T-cell (primary cell): ENCODE measurements around the gene HBP1. TPM values are rescaled to one million over a fixed set of nuclear protein-coding genes. Genes with fewer than 3 reads are reported as not detected.

Experiments
- ATAC-seq, 4 experiments: fragments of 200-7000 bp in 3 of 4; fragments of 150-1000 bp in 1 of 4; cut with Tn5 transposase; replicated peaks in 1 of 4; 1 replicate in 3 of 4; 2 replicates in 1 of 4; pipeline ENCODE4 v1.10.0; 2021; ENCODE audit warnings: moderate library complexity in 3 of 4, mild to moderate bottlenecking in 2 of 4, moderate number of reproducible peaks in 1 of 4
- CTCF ChIA-PET, 2 donors: fragments of 300-600 bp; sonication (Branson Sonifier 250); formaldehyde crosslinking; loops; one replicate each; lab custom pipeline; 2022; ENCODE audit warnings: antibody characterized with exemption in 2 of 2; lab: Charles Lee
- POLR2A ChIA-PET, 2 donors: fragments of 300-600 bp; sonication (Branson Sonifier 250); formaldehyde crosslinking; loops; one replicate each; lab custom pipeline; 2022; ENCODE audit warnings: antibody characterized with exemption in 2 of 2; lab: Charles Lee
- DNase-seq, 35 experiments: peaks; one replicate each; pipeline versions ENCODE4 v3.0.0 to v3.0.0-alpha.2; 2013 to 2023
- H3K27ac ChIP-seq: one replicate; pipeline ENCODE4 v1.5.1; 2013; ENCODE audit warnings: low read length
- H3K27me3 ChIP-seq, 2 experiments: replicated peaks in 1 of 2; 1 replicate in 1 of 2; 2 replicates in 1 of 2; pipeline versions ENCODE4 v1.6.1 to v1.7.0; 2013; ENCODE audit warnings: low read length in 1 of 2, mixed read lengths in 1 of 2; ENCODE audit not compliant: control insufficient read depth in 2 of 2, insufficient read depth in 2 of 2; ENCODE audit errors: extremely low read depth in 1 of 2
- H3K36me3 ChIP-seq, 2 donors: 1 replicate in 1 of 2; 2 replicates in 1 of 2; pipeline versions ENCODE4 v1.6.1 to v1.7.0; 2013; ENCODE audit warnings: low read length in 1 of 2; ENCODE audit not compliant: control insufficient read depth in 2 of 2, insufficient read depth in 1 of 2; ENCODE audit errors: extremely low read depth in 1 of 2
- H3K4me1 ChIP-seq, 2 experiments: 1 replicate in 1 of 2; 2 replicates in 1 of 2; pipeline versions ENCODE4 v1.6.1 to v1.7.0; 2013; ENCODE audit warnings: low read length in 2 of 2, mixed read lengths in 1 of 2; ENCODE audit not compliant: insufficient read depth in 2 of 2, control insufficient read depth in 1 of 2; ENCODE audit errors: extremely low read depth in 1 of 2
- H3K4me3 ChIP-seq, 2 donors: 1 replicate in 1 of 2; 2 replicates in 1 of 2; pipeline versions ENCODE4 v1.5.1 to v1.7.0; 2013; ENCODE audit warnings: mild to moderate bottlenecking in 2 of 2, low read length in 1 of 2, moderate library complexity in 1 of 2; ENCODE audit not compliant: control insufficient read depth in 1 of 2; ENCODE audit errors: extremely low read depth in 1 of 2
- H3K9me3 ChIP-seq: 2 replicates; pipeline ENCODE4 v1.7.0; 2013
- H3K27ac Mint-ChIP-seq, 2 donors: one replicate each; pipeline ENCODE4 v1.8.0; 2020 to 2021; ENCODE audit warnings: mild to moderate bottlenecking in 2 of 2, mixed read lengths in 2 of 2
- H3K27me3 Mint-ChIP-seq, 2 donors: one replicate each; pipeline ENCODE4 v1.8.0; 2021 to 2022; ENCODE audit warnings: mixed read lengths in 2 of 2
- H3K36me3 Mint-ChIP-seq: one replicate; pipeline ENCODE4 v1.8.0; 2021; ENCODE audit warnings: mixed read lengths
- H3K4me1 Mint-ChIP-seq, 3 donors: one replicate each; pipeline ENCODE4 v1.8.0; 2020 to 2022; ENCODE audit warnings: mixed read lengths in 3 of 3, mild to moderate bottlenecking in 1 of 3
- H3K4me3 Mint-ChIP-seq, 3 donors: one replicate each; pipeline ENCODE4 v1.8.0; 2020 to 2022; ENCODE audit warnings: mild to moderate bottlenecking in 3 of 3, mixed read lengths in 3 of 3, moderate library complexity in 3 of 3
- H3K9me3 Mint-ChIP-seq, 3 donors: one replicate each; pipeline ENCODE4 v1.8.0; 2020 to 2022; ENCODE audit warnings: mixed read lengths in 3 of 3
- WGBS: methylation state at CpG from one replicate; pipeline ENCODE4 v1.1.5; 2013; ENCODE audit warnings: missing lambda C conversion rate; ENCODE audit not compliant: insufficient coverage; 5-methylcytosine and 5-hydroxymethylcytosine counted together
- total RNA-seq, 35 experiments: library from RNA in 6 of 35; stranded (reverse) in 6 of 35; fragments of 120-200 nt in 1 of 35; gene quantifications; one replicate each; pipeline versions ENCODE4 v1.2.1 to v1.2.4 and lab custom pipeline; 2013 to 2026

HBP1 gene
- total RNA-seq, 5 donors from 2014 or later (not counting 1 experiment from before 2014, with no cell fraction given), result 78.6 to 211 (median 92.0) TPM

DNA sequence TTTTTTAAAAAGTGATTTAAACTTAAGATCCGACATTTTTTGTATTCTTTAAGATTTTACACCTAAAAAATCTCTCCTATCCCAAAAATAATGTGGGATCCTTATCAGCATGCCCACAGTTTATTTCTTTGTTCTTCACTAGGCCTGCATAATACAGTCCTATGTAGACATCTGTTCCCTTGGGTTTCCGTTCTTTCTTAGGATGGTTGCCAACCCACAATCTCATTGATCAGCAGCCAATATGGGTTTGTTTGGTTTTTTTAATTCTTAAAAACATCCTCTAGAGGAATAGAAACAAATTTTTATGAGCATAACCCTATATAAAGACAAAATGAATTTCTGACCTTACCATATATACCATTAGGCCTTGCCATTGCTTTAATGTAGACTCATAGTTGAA, 8.4 kb upstream of the HBP1 start:
- Histone ChIP-seq H3K4me3 (no peak overlapping the region), H3K27ac (no peak overlapping the region), H3K4me1 (no peaks in the 10 kb centered on the region), H3K27me3 (no peaks in the 10 kb centered on the region), H3K9me3 (no peaks in the 10 kb centered on the region), H3K36me3 (no peaks in the 10 kb centered on the region)
- no peak for ATAC-seq
- WGBS, result no CpG with 5 or more reads among the region's 2 CpGs
- ChIA-PET POLR2A (no interaction called here), CTCF (interaction anchor here in 1 of 2 donors (0.9 to 1.0 kb wide), 2 partner anchors 8 to 9 kb away, joined by 3 to 4 read pairs; no protein-coding TSS in a partner anchor)
- no peak overlapping the region for H3K4me3 Mint-ChIP-seq
- H3K36me3 Mint-ChIP-seq, result no peaks in the 10 kb centered on the region
- no peaks in the 10 kb centered on the region for H3K9me3 Mint-ChIP-seq
- H3K27ac Mint-ChIP-seq, result peak overlapping the region in 1 of 2 donors; percentile 16
- no peaks in the 10 kb centered on the region for H3K4me1 Mint-ChIP-seq
- peaks cover 2 to 4% of the 10 kb centered on the region in 2 donors for H3K27me3 Mint-ChIP-seq
- no peak for DNase-seq

DNA sequence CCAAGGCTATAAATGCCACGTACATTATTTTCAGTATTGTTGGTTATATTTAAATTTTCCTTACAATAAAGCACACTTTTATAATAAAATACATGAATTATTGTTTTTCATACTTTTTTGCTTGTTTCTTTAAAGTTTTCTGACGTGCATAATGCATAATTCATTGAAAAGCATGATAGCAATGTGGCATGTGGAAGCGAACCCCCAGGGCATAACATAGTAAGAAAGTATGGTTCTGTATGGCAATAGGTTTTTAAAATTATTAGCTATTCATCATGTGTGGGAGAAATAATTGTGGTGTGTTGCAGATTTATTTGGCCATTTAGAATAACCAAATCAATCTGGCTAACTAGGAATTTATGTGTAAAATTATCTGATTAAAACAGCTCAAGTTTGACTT, 7.4 kb upstream of the HBP1 start:
- DNase-seq (no peak), ATAC-seq (no peak)
- peaks cover 0 to 4% (median 0%) of the 10 kb centered on the region in 3 donors for H3K4me1 Mint-ChIP-seq
- H3K4me3 ChIP-seq, result no peak overlapping the region
- H3K36me3 ChIP-seq, result no peaks in the 10 kb centered on the region
- no peaks in the 10 kb centered on the region for H3K27me3 ChIP-seq
- no peak overlapping the region for H3K27ac Mint-ChIP-seq
- no CpG with 5 or more reads among the region's 3 CpGs for WGBS
- H3K27ac ChIP-seq, result no peak overlapping the region
- ChIA-PET POLR2A (interaction anchor here in 1 of 2 donors (0.6 kb wide), 1 partner anchor 41 kb away, joined by 4 read pairs; no protein-coding TSS in a partner anchor), CTCF (interaction anchor here (0.6 to 1.0 kb wide), 3 partner anchors 8 to 101 kb away, joined by 3 to 4 read pairs (median 3); no protein-coding TSS in a partner anchor)
- no peaks in the 10 kb centered on the region for H3K36me3 Mint-ChIP-seq
- no peaks in the 10 kb centered on the region for H3K9me3 ChIP-seq
- peaks cover 2 to 5% of the 10 kb centered on the region in 2 donors for H3K27me3 Mint-ChIP-seq
- peaks cover 0 to under 1% of the 10 kb centered on the region in 2 experiments for H3K4me1 ChIP-seq
- no peak overlapping the region for H3K4me3 Mint-ChIP-seq
- no peaks in the 10 kb centered on the region for H3K9me3 Mint-ChIP-seq

DNA sequence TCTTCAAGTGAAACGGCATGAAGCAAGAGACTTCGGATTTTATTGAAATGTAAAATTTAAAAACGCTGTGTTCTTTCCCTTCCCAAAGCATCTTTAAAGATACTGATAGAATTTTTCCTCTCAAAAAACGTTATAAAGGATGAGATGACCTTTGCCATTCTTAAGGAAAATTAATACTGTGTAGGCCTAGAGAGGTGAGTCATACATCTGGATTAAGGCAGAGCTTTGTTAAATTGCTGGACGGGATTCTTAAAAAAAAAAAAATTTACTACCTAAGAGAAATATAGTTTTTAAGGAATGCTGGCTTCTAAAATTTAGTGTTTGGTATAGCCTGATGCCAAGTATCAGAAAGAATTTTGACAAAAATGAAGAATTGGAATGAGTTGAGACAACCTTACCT, 6.3 kb upstream of the HBP1 start:
- Histone ChIP-seq H3K9me3 (no peaks in the 10 kb centered on the region), H3K27ac (no peak overlapping the region), H3K4me1 (peaks cover 0 to 10% of the 10 kb centered on the region in 2 experiments), H3K27me3 (no peaks in the 10 kb centered on the region), H3K36me3 (no peaks in the 10 kb centered on the region), H3K4me3 (no peak overlapping the region)
- POLR2A ChIA-PET, result interaction anchor here (0.6 to 0.7 kb wide), 2 partner anchors 12 to 1795 kb away, joined by 3 read pairs; no protein-coding TSS in a partner anchor
- no peak overlapping the region for H3K27ac Mint-ChIP-seq
- ATAC-seq (no peak), DNase-seq (no peak)
- WGBS, result no CpG with 5 or more reads among the region's 5 CpGs
- H3K9me3 Mint-ChIP-seq, result no peaks in the 10 kb centered on the region
- CTCF ChIA-PET, result interaction anchor here in 1 of 2 donors (0.7 to 0.9 kb wide), 2 partner anchors 12 to 627 kb away, joined by 3 read pairs; no protein-coding TSS in a partner anchor
- peaks cover 3 to 11% (median 4%) of the 10 kb centered on the region in 3 donors for H3K4me1 Mint-ChIP-seq
- H3K36me3 Mint-ChIP-seq, result no peaks in the 10 kb centered on the region
- H3K27me3 Mint-ChIP-seq, result peaks cover 2 to 5% of the 10 kb centered on the region in 2 donors
- no peak overlapping the region for H3K4me3 Mint-ChIP-seq

DNA sequence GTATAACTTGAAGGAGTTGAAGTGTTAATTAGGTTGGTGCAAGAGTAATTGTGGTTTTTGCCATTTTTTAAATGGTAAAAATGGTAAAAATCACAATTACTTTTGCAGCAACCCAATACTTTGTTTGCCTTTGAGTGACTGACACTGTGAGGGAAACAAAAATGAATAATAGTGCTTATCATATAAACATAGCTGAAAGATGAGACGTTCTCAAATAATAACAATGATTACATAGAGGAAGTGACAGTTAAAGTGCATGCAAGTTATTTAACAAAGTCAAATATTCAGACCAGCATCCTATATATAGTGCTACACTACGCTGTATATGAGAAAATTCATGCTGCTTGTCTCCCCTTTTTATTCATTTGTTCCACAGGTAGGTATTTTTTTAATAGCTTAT, 4.7 kb upstream of the HBP1 start:
- H3K36me3 Mint-ChIP-seq, result no peaks in the 10 kb centered on the region
- H3K9me3 ChIP-seq, result no peaks in the 10 kb centered on the region
- ChIA-PET POLR2A (interaction anchor here in 1 of 2 donors (0.6 to 0.7 kb wide), 2 partner anchors 292 to 888 kb away, joined by 4 to 5 read pairs; no protein-coding TSS in a partner anchor), CTCF (interaction anchor here (0.6 to 1.6 kb wide), 7 partner anchors 14 to 373 kb away, joined by 3 to 6 read pairs (median 4); no protein-coding TSS in a partner anchor)
- DNase-seq (no peak), ATAC-seq (no peak)
- no peak overlapping the region for H3K27ac ChIP-seq
- H3K9me3 Mint-ChIP-seq, result no peaks in the 10 kb centered on the region
- peaks cover 2 to 5% of the 10 kb centered on the region in 2 donors for H3K27me3 Mint-ChIP-seq
- H3K4me1 ChIP-seq, result peaks cover 5 to 10% of the 10 kb centered on the region in 2 experiments
- peak overlapping the region in 1 of 2 donors; percentile 44 for H3K27ac Mint-ChIP-seq
- H3K4me3 ChIP-seq, result no peak overlapping the region
- H3K4me1 Mint-ChIP-seq, result peaks cover 6 to 17% (median 10%) of the 10 kb centered on the region in 3 donors
- H3K27me3 ChIP-seq, result no peaks in the 10 kb centered on the region
- no peak overlapping the region for H3K4me3 Mint-ChIP-seq
- H3K36me3 ChIP-seq, result no peaks in the 10 kb centered on the region
- no CpG with 5 or more reads among the region's 2 CpGs for WGBS

DNA sequence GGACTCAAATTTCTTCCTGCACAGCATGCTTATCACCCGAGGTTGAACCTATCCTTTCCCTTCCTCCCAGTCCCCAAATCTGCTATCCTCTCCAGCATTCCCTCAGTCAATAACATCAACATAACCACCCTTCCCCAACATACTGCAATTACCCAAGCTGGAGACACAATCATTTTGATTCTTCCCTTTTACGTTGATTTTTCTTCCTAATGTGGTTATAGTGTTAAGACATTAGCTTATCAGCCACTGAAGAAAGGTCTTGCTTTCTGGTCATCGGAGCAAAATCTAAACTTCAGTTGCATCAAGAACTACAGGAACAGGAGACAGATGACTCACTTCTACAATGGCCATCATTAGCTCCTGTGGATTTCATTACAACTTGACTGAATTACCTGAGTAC, 3.5 kb upstream of the HBP1 start:
- 57% methylated on average over 1 of the region's 3 CpGs for WGBS
- CTCF ChIA-PET, result interaction anchor here (1.4 to 1.6 kb wide), 2 partner anchors 17 to 372 kb away, joined by 5 to 6 read pairs; no protein-coding TSS in a partner anchor
- Histone ChIP-seq H3K36me3 (no peaks in the 10 kb centered on the region), H3K27me3 (no peaks in the 10 kb centered on the region), H3K4me1 (peaks cover 8 to 16% of the 10 kb centered on the region in 2 experiments), H3K27ac (no peak overlapping the region), H3K9me3 (no peaks in the 10 kb centered on the region), H3K4me3 (no peak overlapping the region)
- Mint-ChIP-seq H3K36me3 (no peaks in the 10 kb centered on the region), H3K4me1 (peaks cover 14 to 23% (median 15%) of the 10 kb centered on the region in 3 donors), H3K27me3 (peaks cover 2 to 5% of the 10 kb centered on the region in 2 donors), H3K4me3 (no peak overlapping the region), H3K27ac (no peak overlapping the region), H3K9me3 (no peaks in the 10 kb centered on the region)
- POLR2A ChIA-PET, result no interaction called here
- ATAC-seq (no peak), DNase-seq (no peak)

DNA sequence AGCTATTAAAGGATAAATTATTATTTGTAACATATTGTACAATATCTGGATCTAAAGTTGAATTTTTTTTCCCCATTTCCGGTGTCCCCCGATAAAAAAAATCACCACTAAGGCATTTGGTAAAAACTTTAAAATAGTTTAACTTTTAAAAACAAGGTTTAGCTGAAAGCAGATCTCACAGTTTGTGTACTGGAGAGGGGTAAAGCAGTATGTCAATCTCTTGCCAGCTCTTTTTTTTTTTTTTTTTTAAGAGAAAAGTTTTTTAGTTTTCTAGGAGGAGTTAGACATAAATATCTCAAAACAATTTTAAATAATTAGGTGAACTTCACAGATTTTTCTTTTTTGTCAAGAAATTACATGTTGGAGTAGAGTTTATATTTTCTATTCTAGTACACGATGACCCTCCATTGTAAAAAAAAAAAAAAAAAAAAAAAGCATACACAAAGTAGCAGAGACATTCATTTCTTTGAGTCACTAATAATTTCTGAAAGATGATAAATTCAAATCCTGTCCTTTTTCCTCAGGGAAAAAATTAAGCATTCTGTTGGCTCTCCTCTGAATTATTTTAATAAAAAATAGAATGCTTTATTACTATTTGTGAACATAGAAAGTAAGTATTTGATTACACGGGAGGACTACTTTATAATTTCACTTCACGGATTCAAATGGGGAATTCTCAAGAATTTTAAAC, 1.9 kb upstream of the HBP1 start:
- ATAC-seq (no peak), DNase-seq (no peak)
- ChIA-PET POLR2A (interaction anchor here (0.5 to 3.7 kb wide), 15 partner anchors 8 to 882 kb away, joined by 3 to 76 read pairs (median 6); no protein-coding TSS in a partner anchor), CTCF (interaction anchor here (0.6 to 4.5 kb wide), 13 partner anchors 14 to 895 kb away, joined by 3 to 101 read pairs (median 5); no protein-coding TSS in a partner anchor)
- peaks cover 4% of the 10 kb centered on the region for H3K36me3 Mint-ChIP-seq
- peaks cover 2 to 5% of the 10 kb centered on the region in 2 donors for H3K27me3 Mint-ChIP-seq
- Histone ChIP-seq H3K4me1 (peaks cover 15 to 18% of the 10 kb centered on the region in 2 experiments), H3K4me3 (peak overlapping the region in 1 of 2 donors; percentile 58), H3K9me3 (no peaks in the 10 kb centered on the region), H3K27me3 (no peaks in the 10 kb centered on the region), H3K36me3 (no peaks in the 10 kb centered on the region), H3K27ac (peak overlapping the region; percentile 96)
- peak overlapping the region; percentile 99 to 100 for H3K27ac Mint-ChIP-seq
- peaks cover 20 to 32% (median 25%) of the 10 kb centered on the region in 3 donors for H3K4me1 Mint-ChIP-seq
- no peaks in the 10 kb centered on the region for H3K9me3 Mint-ChIP-seq
- H3K4me3 Mint-ChIP-seq, result peak overlapping the region; percentile 93 to 98 (median 94)
- WGBS, result no CpG with 5 or more reads among the region's 5 CpGs
